Lower leg skin (tissue), 3 donors: ENCODE results near the gene RAB3D.

ENCODE experiments used
- CTCF ChIP-seq, 3 donors: fragments of 450-650 bp; IDR thresholded peaks; one replicate each; pipeline ENCODE4 v1.5.1; 2016; ENCODE audit warnings: antibody characterized with exemption in 3 of 3, mild to moderate bottlenecking in 3 of 3, moderate library complexity in 2 of 3
- POLR2A ChIP-seq, 2 donors: fragments of 450-650 bp; IDR thresholded peaks; one replicate each; pipeline ENCODE4 v1.6.1; 2016 to 2017; ENCODE audit warnings: antibody characterized with exemption in 2 of 2, mild to moderate bottlenecking in 1 of 2, moderate library complexity in 1 of 2

GRCh38 chr19:11300811-11301120 is 38.7 kb downstream of the RAB3D start:
- no peak for TF ChIP-seq CTCF (IDR thresholded peaks at IDR 0.05)
- no peak for TF ChIP-seq POLR2A (IDR thresholded peaks at IDR 0.05)
